ENCODE results near the gene APH1A.
"Not testable (repeated sequence)": the region's sequence is repeated elsewhere in the genome, so short reads cannot be mapped to it uniquely, and the experiment has no call there.

The APH1A gene

GRCh38 chr1:150232921-150233320 lies 35.9 kb downstream of the APH1A start:
- DNase-seq, result not testable (repeated sequence)

DNA sequence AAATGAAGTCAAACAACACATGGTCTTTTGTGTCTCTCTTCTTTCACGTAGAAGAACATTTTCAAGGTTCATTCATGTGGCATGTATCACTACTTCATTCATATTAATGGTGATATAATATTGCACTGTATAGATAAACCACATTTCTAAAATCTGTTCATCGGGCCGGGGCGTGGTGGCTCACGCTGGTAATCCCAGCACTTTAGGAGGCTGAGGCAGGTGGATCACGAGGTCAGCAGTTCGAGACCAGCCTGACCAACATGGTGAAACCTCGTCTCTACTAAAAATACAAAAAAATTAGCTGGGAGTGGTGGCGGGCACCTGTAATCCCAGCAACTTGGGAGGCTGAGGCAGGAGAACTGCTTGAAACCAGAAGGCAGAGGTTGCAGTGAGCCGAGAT lies 40.6 kb downstream of the APH1A start:
- DNase-seq, result not testable (repeated sequence)

DNA sequence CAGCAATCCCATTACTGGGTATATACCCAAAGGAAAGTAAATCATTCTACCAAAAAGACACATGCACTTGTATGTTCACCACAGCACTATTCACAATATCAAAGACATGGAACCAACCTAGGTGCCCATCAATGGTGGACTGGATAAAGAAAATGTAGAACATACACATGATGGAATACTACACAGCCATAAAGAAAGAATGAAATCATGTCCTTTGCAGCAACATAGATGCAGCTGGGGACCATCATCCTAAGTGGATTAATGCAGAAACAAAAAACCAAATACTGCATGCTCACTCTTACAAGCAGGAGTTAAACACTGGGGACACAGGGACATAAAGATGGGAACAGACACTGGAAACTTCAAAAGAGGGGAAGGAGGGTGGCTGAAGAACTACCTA lies 41.6 kb downstream of the APH1A start:
- no peak for DNase-seq

DNA sequence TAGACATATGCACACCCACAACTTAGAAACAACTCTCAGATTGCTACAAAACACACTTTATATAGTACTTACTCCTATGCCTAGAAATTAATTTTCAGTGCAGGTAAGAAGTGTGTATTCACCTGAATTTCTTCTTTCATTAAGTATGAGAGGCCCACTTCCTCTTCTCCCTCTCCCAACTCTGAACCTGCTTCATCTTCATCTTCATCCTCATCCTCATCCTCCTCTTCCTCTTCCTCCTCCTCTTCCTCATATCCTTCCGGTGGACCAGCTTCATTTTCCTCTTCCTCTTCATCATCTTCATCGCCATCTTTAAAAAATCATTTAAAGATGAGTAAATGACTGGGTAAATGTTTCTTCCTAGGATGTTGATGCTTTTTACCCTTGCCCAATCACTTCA lies 42.3 kb downstream of the APH1A start:
- no peak for DNase-seq

DNA sequence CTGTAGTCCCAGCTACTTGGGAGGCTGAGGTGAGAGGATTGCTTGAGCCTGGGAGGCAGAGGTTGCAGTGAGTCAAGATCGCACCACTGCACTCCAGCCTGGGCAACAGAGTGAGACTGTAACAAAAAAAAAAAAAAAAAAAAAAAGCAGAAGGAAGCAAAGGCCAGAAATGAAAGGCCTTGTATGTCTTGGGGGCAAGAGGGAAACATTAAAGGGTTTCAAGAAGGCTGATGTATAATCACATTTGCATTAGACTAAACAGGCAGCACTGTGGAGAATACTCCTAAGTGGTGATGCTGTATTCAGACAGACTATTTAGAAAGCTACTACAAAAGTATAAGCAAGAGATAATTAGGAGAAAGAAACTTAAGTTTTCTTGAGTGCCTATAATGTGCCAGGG lies 43.3 kb downstream of the APH1A start:
- no peak for DNase-seq

- DNase-seq, result no peak
Measured at GRCh38 chr1:150224983-150225382, 43.8 kb downstream of the APH1A start.

- peak; percentile 43 for DNase-seq
Measured at GRCh38 chr1:150221552-150221951, 47.3 kb downstream of the APH1A start.

GRCh38 chr1:150215855-150216254 lies 53.0 kb downstream of the APH1A start:
- not testable (repeated sequence) for DNase-seq

Data from RPMI8226 (cell line).